Heart left ventricle (tissue), 16 donors: ENCODE data around the gene EIF4G1. TPM values are rescaled to one million over a fixed set of nuclear protein-coding genes. Genes with fewer than 3 reads are reported as not detected.

ENCODE experiments used
- ATAC-seq, 4 donors: fragments of 200-7000 bp; cut with Tn5 transposase; one replicate each; pipeline ENCODE4 v1.9.1; 2020 to 2022; ENCODE audit warnings: moderate library complexity in 4 of 4, mild to moderate bottlenecking in 3 of 4, moderate number of reproducible peaks in 1 of 4
- DNase-seq, 5 donors: peaks; one replicate each; pipeline ENCODE4 v3.0.0-alpha.2; 2020
- H3K27ac ChIP-seq, 12 donors: fragments of 200-600 bp; sonication (generic) in 4 of 12; one replicate each; pipeline versions ENCODE4 v1.5.0 to v1.8.0; 2016 to 2022; ENCODE audit warnings: mild to moderate bottlenecking in 2 of 12
- H3K27me3 ChIP-seq, 9 donors: fragments of 200-600 bp; sonication (generic) in 2 of 9; one replicate each; pipeline versions ENCODE4 v1.5.1 to v1.8.0; 2016 to 2022; ENCODE audit warnings: mild to moderate bottlenecking in 3 of 9
- H3K36me3 ChIP-seq, 9 donors: fragments of 200-600 bp; sonication (generic) in 2 of 9; one replicate each; pipeline versions ENCODE4 v1.5.0 to v1.8.0; 2018 to 2022; ENCODE audit warnings: mild to moderate bottlenecking in 2 of 9
- H3K4me1 ChIP-seq, 12 donors: fragments of 200-600 bp; sonication (generic) in 4 of 12; one replicate each; pipeline versions ENCODE4 v1.5.0 to v1.8.0; 2016 to 2022; ENCODE audit warnings: mild to moderate bottlenecking in 3 of 12
- H3K4me3 ChIP-seq, 12 donors: fragments of 200-600 bp; sonication (generic) in 4 of 12; one replicate each; pipeline versions ENCODE4 v1.5.0 to v1.8.0; 2017 to 2022; ENCODE audit warnings: mild to moderate bottlenecking in 9 of 12, moderate library complexity in 4 of 12
- H3K9me3 ChIP-seq, 12 donors: fragments of 200-600 bp; sonication (generic) in 4 of 12; one replicate each; pipeline versions ENCODE4 v1.5.0 to v1.8.0; 2016 to 2022; ENCODE audit warnings: mild to moderate bottlenecking in 1 of 12
- CTCF ChIP-seq, 12 donors: fragments of 200-600 bp; sonication (generic) in 4 of 12; IDR thresholded peaks; one replicate each; pipeline versions ENCODE4 v1.5.0 to v1.8.0; 2018 to 2022; ENCODE audit warnings: antibody characterized with exemption in 12 of 12, mild to moderate bottlenecking in 5 of 12
- POLR2A ChIP-seq, 2 donors: fragments of 450-650 bp; IDR thresholded peaks; one replicate each; pipeline ENCODE4 v1.6.1; 2017; ENCODE audit warnings: antibody characterized with exemption in 2 of 2, mild to moderate bottlenecking in 2 of 2, moderate library complexity in 2 of 2
- WGBS, 4 donors: extraction: QIAGEN DNeasy Blood & Tissue Kit in 2 of 4; methylation state at CpG; one replicate each; pipeline versions ENCODE4 v1.1.5 to v1.1.7; 2013 to 2018; 5-methylcytosine and 5-hydroxymethylcytosine counted together
- intact Hi-C, 10 donors: fragments of 100-400 bp; cut with DNase I; formaldehyde crosslinking; loops; one replicate each; pipeline versions ENCODE4 v1.11.1 to v1.14.2; 2022
- polyA plus RNA-seq, 2 donors: library from polyadenylated mRNA; stranded (reverse); fragments of 200-250 nt; gene quantifications; one replicate each; pipeline ENCODE4 v1.2.3, GENCODE V29; 2013
- total RNA-seq, 9 donors: library from RNA; depleted of rRNA in 2 of 9; stranded (reverse); fragments of >200 nt in 2 of 9; fragmentation: NEBNext Ultra II Directional in 3 of 9; extraction: Animal tissue kit (Norgen Biotek cat#: 25700) in 3 of 9; gene quantifications; one replicate each; pipeline versions ENCODE4 v1.1.0 to v1.2.4, GENCODE V29; 2016 to 2023
- donor health status: ischemic (EF 13 %, LVEDD 7.1; RV severe dilation, severe dysfunction).
- donor health status: healthy with polysubstance abuse.
- donor health status: DM: no; HTN: yes; CAD: no.
- donor health status: DM: no; HTN: no; CAD: no.
- donor health status: ischemic (EF 25% LVEDD 6.9; RV normal size, moderate dysfunction).
- donor health status: ischemic (EF 25% LVEDD 5.7; RV mildly dilated, moderate dysfunction).
- donor health status: healthy.
- donor health status: DM: yes; HTN: yes; CAD: no.
- donor health status: ischemic (EF 35%, LVEDD 5.7; RV mildly dilated, moderate dysfunction).
- donor health status: nonischemic (EF 11% LVEDD 7.7; RV severe dilation, severe dysfunction).
- donor health status: DM: yes; HTN: yes; CAD: no.
- donor health status: PGD.
- donor health status: ischemic (EF 29% LVEDD 5.4; RV normal size, mild dysfunction).
- donor health status: nonischemic (EF 23%, LVEDD 6.1; RV moderate dilation, normal function).

EIF4G1 gene
- total and polyA plus RNA-seq, 11 donors: 178 to 407 (median 229) TPM

GRCh38 chr3:184362668-184363546, 48.5 kb downstream of the EIF4G1 start:
- 0% methylated on average over 43 to 68 of the region's 68 CpGs for WGBS, 4 donors
- intact Hi-C loops: loop anchor here in 3 of 10 donors (2.0 to 10.0 kb wide), 5 partner anchors 48 to 414 kb away; partner anchors contain the start of gene EIF4G1 (in 2 of the 3)
- Histone ChIP-seq H3K4me3 (peak overlapping the region; percentile 63 to 100 (median 91)), H3K27ac (peak overlapping the region; percentile 97 to 100 (median 100)), H3K9me3 (no peaks in the 10 kb centered on the region), H3K27me3 (no peaks in the 10 kb centered on the region), H3K36me3 (peaks cover 0 to 33% (median 30%) of the 10 kb centered on the region in 9 donors), H3K4me1 (peaks cover 0 to 31% (median 22%) of the 10 kb centered on the region in 12 donors)
- ATAC-seq: peak; percentile 77 to 85 (median 79)
- DNase-seq: peak; percentile 95 to 97 (median 97)
- TF ChIP-seq POLR2A (IDR thresholded peaks at IDR 0.05) (peak in 1 of 2 donors; percentile 83), CTCF (IDR thresholded peaks at IDR 0.05) (peak in 11 of 12 donors; percentile 35 to 80 (median 63))

GRCh38 chr3:184366619-184367289, 52.3 kb downstream of the EIF4G1 start:
- Histone ChIP-seq H3K36me3 (peaks cover 0 to 56% (median 45%) of the 10 kb centered on the region in 9 donors), H3K4me3 (no peak overlapping the region), H3K9me3 (no peaks in the 10 kb centered on the region), H3K4me1 (peaks cover 0 to 43% (median 24%) of the 10 kb centered on the region in 12 donors), H3K27me3 (no peaks in the 10 kb centered on the region), H3K27ac (no peak overlapping the region)
- no peak for DNase-seq
- TF ChIP-seq CTCF (IDR thresholded peaks at IDR 0.05) (no peak), POLR2A (IDR thresholded peaks at IDR 0.05) (no peak)
- ATAC-seq: no peak
- intact Hi-C loops: loop anchor here in 2 of 10 donors (10.0 kb wide), 2 partner anchors 52 to 408 kb away; partner anchors contain the start of gene EIF4G1 (in 1 of the 2)
- WGBS, 4 donors: 88 to 94% (median 91%) methylated on average over 5 of the region's 5 CpGs

GRCh38 chr3:184368116-184368515, 53.7 kb downstream of the EIF4G1 start:
- H3K36me3 ChIP-seq: peaks cover 0 to 56% (median 45%) of the 10 kb centered on the region in 9 donors
- H3K4me3 ChIP-seq: no peak overlapping the region
- intact Hi-C loops: loop anchor here in 2 of 10 donors (10.0 kb wide), 2 partner anchors 53 to 407 kb away; partner anchors contain the start of gene EIF4G1 (in 1 of the 2)
- peaks cover 0 to 48% (median 28%) of the 10 kb centered on the region in 12 donors for H3K4me1 ChIP-seq
- ATAC-seq (no peak), DNase-seq (no peak)
- no peaks in the 10 kb centered on the region for H3K9me3 ChIP-seq
- no peaks in the 10 kb centered on the region for H3K27me3 ChIP-seq
- peak overlapping the region in 1 of 12 donors; percentile 72 for H3K27ac ChIP-seq
- 83 to 93% (median 84%) methylated on average over 8 to 9 of the region's 9 CpGs for WGBS, 4 donors
- no peak for TF ChIP-seq CTCF (IDR thresholded peaks at IDR 0.05)
- TF ChIP-seq POLR2A (IDR thresholded peaks at IDR 0.05): no peak
